Neural progenitor cell (in vitro differentiated cells): ENCODE results near the gene ZIM2. TPM values are rescaled to one million over a fixed set of nuclear protein-coding genes. Genes with fewer than 3 reads are reported as not detected.
"Not testable (repeated sequence)": the region's sequence is repeated elsewhere in the genome, so short reads cannot be mapped to it uniquely, and the experiment has no call there.

Experiments used
- DNase-seq: peaks from one replicate; pipeline ENCODE4 v3.0.0-alpha.2; 2016; ENCODE audit warnings: low spot score
- H2AFZ ChIP-seq: fragments of 200-600 bp; sonication (generic); replicated peaks from 2 replicates; pipeline ENCODE4 v1.6.1; 2016; ENCODE audit warnings: antibody characterized with exemption
- H3F3A ChIP-seq: fragments of 200-600 bp; sonication (generic); 2 replicates; pipeline ENCODE4 v1.6.1; 2016; ENCODE audit warnings: antibody characterized with exemption, low read depth
- H3K27ac ChIP-seq: fragments of 200-600 bp; sonication (generic); 2 replicates; pipeline ENCODE4 v1.5.1; 2016; ENCODE audit warnings: mild to moderate bottlenecking
- H3K27me3 ChIP-seq: fragments of 200-600 bp; sonication (generic); 2 replicates; pipeline ENCODE4 v1.6.1; 2016; ENCODE audit warnings: mild to moderate bottlenecking, moderate library complexity
- H3K36me3 ChIP-seq: fragments of 200-600 bp; sonication (generic); 2 replicates; pipeline ENCODE4 v1.5.1; 2016
- H3K4me1 ChIP-seq: fragments of 200-600 bp; sonication (generic); 2 replicates; pipeline ENCODE4 v1.6.1; 2016; ENCODE audit warnings: mixed run types
- H3K4me2 ChIP-seq: fragments of 200-600 bp; sonication (generic); 2 replicates; pipeline ENCODE4 v1.6.1; 2016
- H3K4me3 ChIP-seq: fragments of 200-600 bp; sonication (generic); 2 replicates; pipeline ENCODE4 v1.5.1; 2016
- H3K79me2 ChIP-seq: fragments of 200-600 bp; sonication (generic); 2 replicates; pipeline ENCODE4 v1.6.1; 2016; ENCODE audit warnings: low read depth
- H3K9ac ChIP-seq: fragments of 200-600 bp; sonication (generic); 2 replicates; pipeline ENCODE4 v1.6.1; 2016
- H3K9me3 ChIP-seq: fragments of 200-600 bp; sonication (generic); 2 replicates; pipeline ENCODE4 v1.5.1; 2016; ENCODE audit warnings: low read depth
- H4K20me1 ChIP-seq: fragments of 200-600 bp; sonication (generic); 2 replicates; pipeline ENCODE4 v1.6.1; 2016; ENCODE audit warnings: low read depth
- H3K27ac Mint-ChIP-seq: 3 replicates; pipeline ENCODE4 v1.8.0; 2021; ENCODE audit warnings: mixed read lengths
- H3K27me3 Mint-ChIP-seq: 2 replicates; pipeline ENCODE4 v1.8.0; 2022; ENCODE audit warnings: low read depth, mild to moderate bottlenecking, inconsistent platforms, moderate library complexity, mixed read lengths; ENCODE audit not compliant: insufficient read depth
- H3K36me3 Mint-ChIP-seq: 3 replicates; pipeline ENCODE4 v1.8.0; 2021; ENCODE audit warnings: mixed read lengths
- H3K4me1 Mint-ChIP-seq: 3 replicates; pipeline ENCODE4 v1.8.0; 2021; ENCODE audit warnings: mixed read lengths
- H3K4me3 Mint-ChIP-seq: 3 replicates; pipeline ENCODE4 v1.8.0; 2021; ENCODE audit warnings: mild to moderate bottlenecking, moderate library complexity, mixed read lengths
- H3K9me3 Mint-ChIP-seq: 3 replicates; pipeline ENCODE4 v1.8.0; 2020; ENCODE audit warnings: mixed read lengths
- EZH2 ChIP-seq: fragments of 200-600 bp; sonication (generic); IDR thresholded peaks from 2 replicates; pipeline ENCODE4 v1.6.1; 2017; ENCODE audit warnings: antibody characterized with exemption, mild to moderate bottlenecking, moderate library complexity
- EZH2phosphoT487 ChIP-seq: fragments of 200-600 bp; sonication (generic); IDR thresholded peaks from 2 replicates; pipeline ENCODE4 v1.6.1; 2017; ENCODE audit warnings: antibody characterized with exemption
- total RNA-seq: library from RNA; depleted of rRNA; stranded (reverse); fragments of >200 nt; gene quantifications from 2 replicates; pipeline ENCODE4 v1.2.3, GENCODE V29; 2015; ENCODE audit warnings: low replicate concordance
- TF ChIP-seq, protein P1 (sequence below): fragments of 200-600 bp; sonication (generic); IDR thresholded peaks from 2 replicates; pipeline ENCODE4 v1.5.1; 2017; ENCODE audit warnings: antibody characterized with exemption, mild to moderate bottlenecking

Gene ZIM2
- total RNA-seq, 1 donor from 2014 or later: not detected

DNA sequence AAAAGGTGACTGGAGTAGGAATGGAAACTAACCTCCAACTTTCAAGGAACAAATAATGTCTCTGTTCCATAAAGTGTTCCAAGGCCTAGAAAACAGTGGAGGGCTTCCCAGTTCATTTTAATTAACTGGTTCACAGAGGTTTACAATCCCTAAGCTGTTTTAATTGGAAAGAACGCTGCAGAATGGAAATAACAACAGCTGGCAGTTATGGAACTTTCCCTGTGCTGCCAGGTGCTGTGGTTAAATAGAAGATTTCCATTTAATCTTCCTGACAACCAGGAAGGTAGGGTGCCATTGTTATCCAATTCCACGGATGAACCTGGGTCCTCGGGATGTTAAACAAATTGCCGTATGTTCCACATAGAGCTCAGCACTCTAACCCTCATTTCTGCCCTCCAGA is 22.2 kb upstream of the ZIM2 start:
- no peak overlapping the region for H3K27ac Mint-ChIP-seq
- Histone ChIP-seq H3K27ac (no peak overlapping the region), H2AFZ (no peak overlapping the region), H3K79me2 (no peaks in the 10 kb centered on the region), H3K9ac (no peak overlapping the region), H3K4me2 (no peak overlapping the region), H3K4me3 (no peak overlapping the region), H4K20me1 (no peaks in the 10 kb centered on the region), H3K27me3 (no peaks in the 10 kb centered on the region), H3K36me3 (no peaks in the 10 kb centered on the region), H3K9me3 (peaks cover 40% of the 10 kb centered on the region), H3F3A (no peaks in the 10 kb centered on the region), H3K4me1 (no peaks in the 10 kb centered on the region)
- peaks cover 50% of the 10 kb centered on the region for H3K9me3 Mint-ChIP-seq
- no peaks in the 10 kb centered on the region for H3K36me3 Mint-ChIP-seq
- H3K4me3 Mint-ChIP-seq: no peak overlapping the region
- no peaks in the 10 kb centered on the region for H3K4me1 Mint-ChIP-seq
- peaks cover 2% of the 10 kb centered on the region for H3K27me3 Mint-ChIP-seq
- TF ChIP-seq EZH2 (no peak), EZH2phosphoT487 (no peak)
- TF ChIP-seq, protein P1, sequence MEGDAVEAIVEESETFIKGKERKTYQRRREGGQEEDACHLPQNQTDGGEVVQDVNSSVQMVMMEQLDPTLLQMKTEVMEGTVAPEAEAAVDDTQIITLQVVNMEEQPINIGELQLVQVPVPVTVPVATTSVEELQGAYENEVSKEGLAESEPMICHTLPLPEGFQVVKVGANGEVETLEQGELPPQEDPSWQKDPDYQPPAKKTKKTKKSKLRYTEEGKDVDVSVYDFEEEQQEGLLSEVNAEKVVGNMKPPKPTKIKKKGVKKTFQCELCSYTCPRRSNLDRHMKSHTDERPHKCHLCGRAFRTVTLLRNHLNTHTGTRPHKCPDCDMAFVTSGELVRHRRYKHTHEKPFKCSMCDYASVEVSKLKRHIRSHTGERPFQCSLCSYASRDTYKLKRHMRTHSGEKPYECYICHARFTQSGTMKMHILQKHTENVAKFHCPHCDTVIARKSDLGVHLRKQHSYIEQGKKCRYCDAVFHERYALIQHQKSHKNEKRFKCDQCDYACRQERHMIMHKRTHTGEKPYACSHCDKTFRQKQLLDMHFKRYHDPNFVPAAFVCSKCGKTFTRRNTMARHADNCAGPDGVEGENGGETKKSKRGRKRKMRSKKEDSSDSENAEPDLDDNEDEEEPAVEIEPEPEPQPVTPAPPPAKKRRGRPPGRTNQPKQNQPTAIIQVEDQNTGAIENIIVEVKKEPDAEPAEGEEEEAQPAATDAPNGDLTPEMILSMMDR: no peak
- DNase-seq: no peak

DNA sequence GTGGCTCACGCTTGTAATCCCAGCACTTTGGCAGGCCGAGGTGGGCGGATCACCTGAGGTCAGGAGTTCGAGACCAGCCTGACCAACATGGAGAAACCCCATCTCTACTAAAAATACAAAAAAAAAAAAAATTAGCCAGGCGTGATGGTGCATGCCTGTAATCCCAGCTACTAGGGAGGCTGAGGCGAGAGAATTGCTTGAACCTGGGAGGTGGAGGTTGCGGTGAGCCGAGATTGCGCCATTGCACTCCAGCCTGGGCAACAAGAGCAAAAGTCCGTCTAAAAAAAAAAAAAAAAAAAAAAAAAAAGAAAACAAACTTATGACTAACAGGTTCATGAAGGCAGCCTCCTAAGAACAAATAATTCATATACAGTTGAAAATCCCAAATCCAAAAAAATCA is 19.9 kb upstream of the ZIM2 start:
- not testable (repeated sequence) for H3K4me2 ChIP-seq, H3K27ac ChIP-seq, H3K79me2 ChIP-seq, H3K4me3 ChIP-seq, H3F3A ChIP-seq, H3K4me1 ChIP-seq, H3K36me3 ChIP-seq, H2AFZ ChIP-seq, H3K27me3 ChIP-seq, H3K27me3 Mint-ChIP-seq, H3K4me3 Mint-ChIP-seq, H3K36me3 Mint-ChIP-seq, H3K27ac Mint-ChIP-seq, DNase-seq, H4K20me1 ChIP-seq, H3K4me1 Mint-ChIP-seq, H3K9ac ChIP-seq
- peaks cover 58% of the 10 kb centered on the region for H3K9me3 Mint-ChIP-seq
- H3K9me3 ChIP-seq: peaks cover 44% of the 10 kb centered on the region

DNA sequence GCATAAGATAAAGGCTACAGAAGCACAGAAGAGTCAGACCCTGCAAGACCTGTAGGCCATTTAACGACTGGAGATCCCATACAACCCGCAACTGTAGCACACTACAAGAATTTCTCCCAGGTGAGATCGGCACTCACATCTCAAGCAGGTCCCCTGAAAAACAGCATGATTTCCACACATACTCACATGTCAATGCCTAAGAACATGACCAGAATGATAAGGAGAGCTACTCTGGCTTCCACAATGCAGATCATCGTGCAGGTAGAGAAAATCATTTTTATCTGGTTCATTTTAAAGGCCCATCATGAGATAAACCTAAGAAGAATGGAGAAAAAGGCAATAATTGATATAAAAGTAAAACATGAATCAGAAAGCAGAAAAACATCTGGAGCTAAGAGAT is 17.5 kb upstream of the ZIM2 start:
- H3K27ac Mint-ChIP-seq: no peak overlapping the region
- Histone ChIP-seq H3K36me3 (no peaks in the 10 kb centered on the region), H3F3A (no peaks in the 10 kb centered on the region), H3K4me2 (no peak overlapping the region), H4K20me1 (no peaks in the 10 kb centered on the region), H3K4me3 (no peak overlapping the region), H3K9ac (no peak overlapping the region), H3K27ac (no peak overlapping the region), H3K79me2 (no peaks in the 10 kb centered on the region), H3K4me1 (no peaks in the 10 kb centered on the region), H3K27me3 (no peaks in the 10 kb centered on the region), H3K9me3 (peaks cover 44% of the 10 kb centered on the region), H2AFZ (no peak overlapping the region)
- no peaks in the 10 kb centered on the region for H3K4me1 Mint-ChIP-seq
- H3K9me3 Mint-ChIP-seq: peaks cover 51% of the 10 kb centered on the region
- no peaks in the 10 kb centered on the region for H3K27me3 Mint-ChIP-seq
- H3K36me3 Mint-ChIP-seq: no peaks in the 10 kb centered on the region
- no peak overlapping the region for H3K4me3 Mint-ChIP-seq
- no peak for TF ChIP-seq EZH2phosphoT487
- TF ChIP-seq EZH2: no peak
- TF ChIP-seq, protein P1: no peak
- DNase-seq: no peak

DNA sequence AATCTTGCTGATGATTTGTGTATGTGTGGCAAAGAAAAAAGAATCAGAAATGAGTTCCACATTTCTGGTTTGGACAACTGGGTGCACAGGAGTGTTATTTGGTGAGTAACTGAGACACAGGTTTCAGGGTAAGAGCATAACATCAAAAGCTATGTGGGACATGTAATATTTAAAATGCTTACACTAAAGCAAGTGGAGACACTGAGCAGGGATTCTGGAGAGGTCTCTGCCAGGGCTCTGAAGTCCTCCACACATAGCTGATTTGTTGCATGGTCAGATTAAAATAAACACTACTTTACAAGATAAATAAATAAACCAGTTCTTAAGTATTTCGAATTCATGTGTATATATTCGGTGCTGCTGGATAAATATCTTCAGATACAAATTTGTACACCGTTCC is 16.3 kb upstream of the ZIM2 start:
- Histone ChIP-seq H3K79me2 (no peaks in the 10 kb centered on the region), H3K4me1 (no peaks in the 10 kb centered on the region), H3K27ac (no peak overlapping the region), H3K4me2 (no peak overlapping the region), H2AFZ (no peak overlapping the region), H3K36me3 (no peaks in the 10 kb centered on the region), H3K9ac (no peak overlapping the region), H3F3A (no peaks in the 10 kb centered on the region), H3K9me3 (peaks cover 44% of the 10 kb centered on the region), H3K27me3 (no peaks in the 10 kb centered on the region), H4K20me1 (no peaks in the 10 kb centered on the region), H3K4me3 (no peak overlapping the region)
- TF ChIP-seq EZH2: no peak
- no peak for TF ChIP-seq EZH2phosphoT487
- no peak overlapping the region for H3K27ac Mint-ChIP-seq
- peaks cover 58% of the 10 kb centered on the region for H3K9me3 Mint-ChIP-seq
- DNase-seq: no peak
- H3K27me3 Mint-ChIP-seq: no peaks in the 10 kb centered on the region
- no peaks in the 10 kb centered on the region for H3K4me1 Mint-ChIP-seq
- H3K4me3 Mint-ChIP-seq: no peak overlapping the region
- H3K36me3 Mint-ChIP-seq: no peaks in the 10 kb centered on the region

DNA sequence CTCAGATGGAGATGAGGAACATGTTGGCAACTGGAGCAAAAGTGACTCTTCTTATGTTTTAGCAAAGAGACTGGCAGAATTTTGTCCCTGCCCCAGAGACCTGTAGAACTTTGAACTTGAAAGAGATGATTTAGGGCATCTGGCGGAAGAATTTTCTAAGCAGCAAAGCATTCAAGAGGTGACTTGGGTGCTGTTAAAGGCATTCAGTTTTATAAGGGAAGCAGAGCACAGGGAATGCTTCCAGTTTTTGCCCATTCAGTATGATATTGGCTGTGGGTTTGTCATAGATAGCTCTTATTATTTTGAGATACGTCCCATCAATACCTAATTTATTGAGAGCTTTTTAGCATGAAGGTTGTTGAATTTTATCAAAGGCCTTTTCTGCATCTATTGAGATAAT is 11.8 kb upstream of the ZIM2 start:
- not testable (repeated sequence) for H3K9ac ChIP-seq, H3K4me1 ChIP-seq, H3K4me3 ChIP-seq, H3K4me2 ChIP-seq, H3K4me1 Mint-ChIP-seq, H3K27me3 ChIP-seq, H4K20me1 ChIP-seq, H3K27me3 Mint-ChIP-seq, H3K27ac Mint-ChIP-seq, H2AFZ ChIP-seq, DNase-seq, H3F3A ChIP-seq, H3K4me3 Mint-ChIP-seq, H3K36me3 Mint-ChIP-seq, H3K79me2 ChIP-seq, H3K36me3 ChIP-seq, H3K27ac ChIP-seq
- H3K9me3 Mint-ChIP-seq: peaks cover 62% of the 10 kb centered on the region
- H3K9me3 ChIP-seq: peaks cover 41% of the 10 kb centered on the region
